Muscle layer of duodenum (tissue), 2 donors: Measurements from ENCODE around the gene PAAF1.

ENCODE experiments used
- H3K27ac ChIP-seq: one replicate; pipeline ENCODE4 v1.7.0; 2013; ENCODE audit warnings: mild to moderate bottlenecking, low read length
- H3K27me3 ChIP-seq: one replicate; pipeline ENCODE4 v1.7.0; 2013; ENCODE audit warnings: low read depth, mild to moderate bottlenecking, control low read depth, low read length
- H3K36me3 ChIP-seq, 2 donors: one replicate each; pipeline ENCODE4 v1.7.0; 2013; ENCODE audit warnings: low read length in 2 of 2, control low read depth in 1 of 2, mild to moderate bottlenecking in 1 of 2; ENCODE audit not compliant: insufficient read depth in 2 of 2, control insufficient read depth in 1 of 2
- H3K4me1 ChIP-seq, 2 donors: one replicate each; pipeline ENCODE4 v1.7.0; 2013; ENCODE audit warnings: low read length in 2 of 2, mild to moderate bottlenecking in 2 of 2, control low read depth in 1 of 2, moderate library complexity in 1 of 2; ENCODE audit not compliant: insufficient read depth in 2 of 2, control insufficient read depth in 1 of 2
- H3K4me3 ChIP-seq, 2 donors: one replicate each; pipeline ENCODE4 v1.7.0; 2013; ENCODE audit warnings: low read length in 2 of 2, low read depth in 1 of 2, mild to moderate bottlenecking in 1 of 2
- H3K9me3 ChIP-seq, 2 donors: one replicate each; pipeline ENCODE4 v1.7.0; 2013; ENCODE audit warnings: low read length in 2 of 2, control low read depth in 1 of 2, mild to moderate bottlenecking in 1 of 2; ENCODE audit not compliant: control insufficient read depth in 1 of 2
- donor health status: healthy.

PAAF1 gene, protein sequence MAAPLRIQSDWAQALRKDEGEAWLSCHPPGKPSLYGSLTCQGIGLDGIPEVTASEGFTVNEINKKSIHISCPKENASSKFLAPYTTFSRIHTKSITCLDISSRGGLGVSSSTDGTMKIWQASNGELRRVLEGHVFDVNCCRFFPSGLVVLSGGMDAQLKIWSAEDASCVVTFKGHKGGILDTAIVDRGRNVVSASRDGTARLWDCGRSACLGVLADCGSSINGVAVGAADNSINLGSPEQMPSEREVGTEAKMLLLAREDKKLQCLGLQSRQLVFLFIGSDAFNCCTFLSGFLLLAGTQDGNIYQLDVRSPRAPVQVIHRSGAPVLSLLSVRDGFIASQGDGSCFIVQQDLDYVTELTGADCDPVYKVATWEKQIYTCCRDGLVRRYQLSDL

DNA sequence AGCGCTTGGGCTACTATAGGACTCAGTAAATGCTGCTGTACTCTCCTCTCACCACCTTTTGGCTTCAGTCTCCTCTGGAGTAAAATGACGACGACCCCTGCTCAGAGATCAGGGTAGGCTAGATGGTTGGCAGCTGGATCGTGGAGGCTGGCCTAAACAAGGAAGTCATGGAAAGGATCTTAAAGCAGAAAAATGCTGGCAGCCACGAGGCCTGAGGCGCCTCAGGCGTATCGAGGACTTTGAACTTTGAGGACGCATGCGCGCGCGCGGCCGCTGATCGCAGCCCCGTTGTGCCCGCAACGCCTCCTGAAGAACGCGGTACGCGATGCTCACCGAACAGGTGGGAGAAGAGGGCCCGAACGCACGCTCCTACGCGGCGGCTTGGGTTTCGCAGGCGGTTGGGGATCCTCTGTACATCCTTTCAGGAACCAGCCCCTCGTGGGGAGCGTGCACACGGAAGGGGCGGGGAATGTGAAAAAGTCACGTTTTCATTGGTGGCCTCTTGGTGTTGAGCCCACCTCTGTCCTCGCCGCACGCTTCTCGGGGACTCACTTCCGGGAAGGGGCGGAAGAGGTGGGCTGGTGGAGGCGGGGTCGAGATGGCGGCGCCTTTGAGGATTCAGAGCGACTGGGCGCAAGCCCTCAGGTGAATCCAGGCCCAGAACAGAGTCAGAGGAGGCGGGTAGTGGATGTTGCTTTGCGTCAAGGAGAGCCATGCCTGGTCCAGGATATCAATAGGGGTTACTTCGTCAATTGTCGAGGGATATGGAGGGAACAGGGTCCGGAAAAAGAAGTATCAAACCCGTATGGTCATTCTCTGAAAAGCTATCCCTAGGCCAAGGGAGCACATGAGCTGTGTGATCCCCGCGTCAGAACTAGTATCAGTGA lies at the start of gene PAAF1, which contains the start of gene COA4:
Gene PAAF1, plus strand, starts transcription at position 576 of the 887 bp plus-strand sequence. Its CDS starts 23 bp downstream, at position 599.
Gene COA4, minus strand, starts transcription at position 423 of the 887 bp plus-strand sequence. CDS start 3,468 bp downstream, outside the sequence.
- Histone ChIP-seq H3K27me3 (no peaks in the 10 kb centered on the region), H3K27ac (peak within 1 kb of the TSS; percentile 98), H3K4me1 (peaks cover 4 to 24% of the 10 kb centered on the region in 2 donors), H3K9me3 (no peaks in the 10 kb centered on the region), H3K4me3 (peak within 1 kb of the TSS; percentile 83 to 93), H3K36me3 (peaks cover 13 to 23% of the 10 kb centered on the region in 2 donors)

DNA sequence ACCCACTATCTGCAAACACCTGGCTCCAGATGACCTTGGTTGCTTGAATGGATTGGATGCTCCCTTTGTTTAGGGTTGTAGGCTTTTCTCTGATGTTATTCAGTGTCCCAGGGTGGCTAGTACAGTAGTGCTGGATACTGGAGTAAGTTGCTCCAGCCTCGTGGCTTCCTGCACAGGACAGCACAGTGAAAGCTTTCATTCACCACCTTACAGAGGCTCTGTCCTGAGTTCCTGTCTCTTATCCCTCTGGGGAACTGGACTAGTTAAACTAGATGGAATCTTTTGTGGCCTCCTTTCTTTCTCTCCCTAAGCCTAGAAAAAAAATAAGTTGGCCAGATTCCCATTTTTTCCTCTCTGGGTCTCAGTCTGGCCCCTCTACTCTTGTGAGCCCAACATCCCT lies 46.5 kb upstream of the PAAF1 start:
- H3K9me3 ChIP-seq = no peaks in the 10 kb centered on the region
- no peak overlapping the region for H3K27ac ChIP-seq
- no peaks in the 10 kb centered on the region for H3K4me1 ChIP-seq
- no peak overlapping the region for H3K4me3 ChIP-seq
- no peaks in the 10 kb centered on the region for H3K27me3 ChIP-seq
- H3K36me3 ChIP-seq = peaks cover 10 to 21% of the 10 kb centered on the region in 2 donors

DNA sequence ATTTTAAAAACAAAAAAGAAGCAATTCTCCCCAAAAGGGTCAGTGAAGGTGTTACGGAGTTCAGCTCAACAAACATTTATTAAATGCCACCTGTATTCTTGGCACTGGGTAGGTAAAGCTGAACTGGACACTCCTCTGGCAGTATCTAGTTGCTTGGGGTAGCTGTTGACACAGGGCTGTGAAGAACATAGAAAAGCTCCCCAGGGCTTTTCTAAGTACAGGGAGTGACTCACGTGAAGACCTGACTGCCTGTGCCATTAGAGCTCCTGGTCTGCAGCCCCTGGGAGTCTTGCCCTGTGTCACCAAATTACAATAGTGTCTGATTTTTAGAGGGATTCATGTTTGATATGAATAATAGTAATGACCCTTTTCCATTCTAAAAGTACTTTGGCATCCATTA lies 43.7 kb upstream of the PAAF1 start:
- Histone ChIP-seq H3K36me3 (peaks cover 4 to 18% of the 10 kb centered on the region in 2 donors), H3K4me3 (no peak overlapping the region), H3K27ac (no peak overlapping the region), H3K27me3 (no peaks in the 10 kb centered on the region), H3K9me3 (no peaks in the 10 kb centered on the region), H3K4me1 (no peaks in the 10 kb centered on the region)

DNA sequence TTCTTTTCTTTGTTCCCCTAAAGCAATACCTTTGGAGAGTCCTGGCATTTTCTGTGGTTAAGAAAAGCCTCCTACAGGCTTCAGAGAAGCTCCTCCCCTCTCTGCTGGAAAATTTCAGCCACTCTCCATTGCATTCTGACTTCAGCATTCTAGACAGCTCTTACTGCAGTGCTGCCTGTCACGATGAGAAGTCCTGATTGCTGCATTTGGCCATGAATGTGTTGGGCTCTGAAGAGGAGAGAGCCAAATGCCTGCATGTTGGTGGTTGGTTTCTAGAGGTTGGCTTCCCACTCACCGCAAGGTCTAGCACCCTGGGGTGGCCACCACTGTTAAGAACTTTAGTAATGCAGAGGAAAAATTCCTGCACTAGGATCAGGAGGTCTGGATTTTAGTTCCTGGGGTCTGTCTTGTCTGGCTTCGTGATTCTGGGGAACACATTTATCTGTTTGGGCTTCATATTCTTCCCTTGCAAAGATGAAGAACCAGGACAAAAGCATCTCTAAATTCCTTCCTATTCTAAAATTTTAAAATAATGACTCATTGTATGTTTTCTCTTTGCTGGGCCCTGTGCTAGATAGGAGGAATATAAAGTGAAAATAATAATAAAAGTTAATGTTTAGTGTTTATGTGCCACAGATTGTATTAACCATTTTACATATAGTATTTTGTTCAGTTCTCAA lies 38.2 kb upstream of the PAAF1 start:
- peaks cover 0 to 3% of the 10 kb centered on the region in 2 donors for H3K4me1 ChIP-seq
- no peak overlapping the region for H3K4me3 ChIP-seq
- H3K27me3 ChIP-seq = no peaks in the 10 kb centered on the region
- H3K27ac ChIP-seq = no peak overlapping the region
- H3K9me3 ChIP-seq = no peaks in the 10 kb centered on the region
- peaks cover 0 to 3% of the 10 kb centered on the region in 2 donors for H3K36me3 ChIP-seq

DNA sequence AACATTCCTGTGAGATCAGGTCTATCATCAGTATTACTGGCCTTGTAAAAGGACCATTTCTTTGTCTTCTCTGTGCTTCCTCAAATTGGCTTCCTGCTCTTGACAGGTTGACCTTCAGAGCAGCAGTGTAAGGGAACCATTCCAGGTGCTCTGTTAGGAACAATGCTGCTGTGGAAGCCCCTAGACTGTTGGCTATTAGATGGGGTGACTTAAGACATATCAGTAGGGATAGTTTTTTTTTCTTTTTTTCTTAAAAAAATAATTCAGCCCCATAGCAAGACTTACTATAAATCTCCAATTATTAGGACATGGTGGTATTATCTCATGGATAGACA lies 37.7 kb upstream of the PAAF1 start:
- H3K36me3 ChIP-seq = peaks cover 0 to 5% of the 10 kb centered on the region in 2 donors
- no peak overlapping the region for H3K4me3 ChIP-seq
- peaks cover 0 to 3% of the 10 kb centered on the region in 2 donors for H3K4me1 ChIP-seq
- no peaks in the 10 kb centered on the region for H3K27me3 ChIP-seq
- no peak overlapping the region for H3K27ac ChIP-seq
- no peaks in the 10 kb centered on the region for H3K9me3 ChIP-seq

DNA sequence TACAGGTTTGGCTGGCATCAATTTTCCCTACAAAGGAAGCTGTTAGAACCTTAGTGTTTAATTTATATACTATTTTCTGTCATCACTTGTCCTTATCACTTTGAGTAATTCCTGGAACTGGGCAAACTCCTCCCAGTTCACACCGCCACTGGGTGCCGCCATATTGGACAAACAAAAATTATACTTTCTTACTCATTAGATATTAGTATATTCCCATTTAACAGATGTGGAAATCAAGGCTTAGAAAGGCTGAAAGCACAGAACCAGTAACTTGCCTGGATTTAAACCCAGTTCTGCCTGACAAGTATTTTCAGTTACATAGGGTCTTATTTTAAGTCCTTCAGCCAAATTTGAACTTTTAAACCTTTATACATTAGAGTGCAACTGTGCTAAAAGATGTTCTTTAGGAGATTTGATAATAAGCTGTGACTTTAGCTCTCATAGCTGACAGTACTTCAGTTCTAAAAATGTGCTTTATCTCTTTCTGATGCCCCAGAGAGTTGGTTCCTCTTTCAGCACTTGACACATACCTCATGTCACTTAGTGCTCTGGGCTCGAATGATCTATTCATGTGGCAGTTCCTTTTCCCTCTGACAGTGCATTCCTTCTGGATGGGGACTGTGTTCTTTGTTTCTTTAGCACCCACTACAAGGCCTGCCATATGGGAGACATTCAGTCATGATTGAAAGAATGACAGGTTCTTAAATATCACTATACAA lies 25.6 kb upstream of the PAAF1 start:
- H3K27me3 ChIP-seq = no peaks in the 10 kb centered on the region
- no peak overlapping the region for H3K4me3 ChIP-seq
- H3K36me3 ChIP-seq = no peaks in the 10 kb centered on the region
- H3K9me3 ChIP-seq = no peaks in the 10 kb centered on the region
- no peak overlapping the region for H3K27ac ChIP-seq
- H3K4me1 ChIP-seq = no peaks in the 10 kb centered on the region

DNA sequence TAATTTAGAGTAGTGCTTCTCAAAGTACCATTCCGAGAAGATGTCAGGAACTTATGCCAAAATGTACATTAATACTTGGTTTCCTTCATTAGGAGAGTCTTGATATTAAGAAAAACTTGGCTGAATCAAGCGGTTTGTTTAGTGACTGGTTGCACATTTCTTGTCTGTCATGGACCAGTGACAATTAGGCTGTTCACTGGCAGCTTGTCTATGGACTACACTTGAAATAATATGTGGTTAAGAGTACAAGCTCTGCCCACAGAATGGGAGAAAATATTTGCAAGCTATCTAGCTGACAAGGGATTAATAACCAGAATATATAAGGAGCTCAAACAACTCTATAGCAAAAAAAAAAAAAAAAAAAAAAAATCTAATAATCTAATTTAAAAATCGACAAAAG lies 24.8 kb upstream of the PAAF1 start:
- no peaks in the 10 kb centered on the region for H3K9me3 ChIP-seq
- no peaks in the 10 kb centered on the region for H3K36me3 ChIP-seq
- H3K4me1 ChIP-seq = no peaks in the 10 kb centered on the region
- no peaks in the 10 kb centered on the region for H3K27me3 ChIP-seq
- no peak overlapping the region for H3K4me3 ChIP-seq
- H3K27ac ChIP-seq = no peak overlapping the region

DNA sequence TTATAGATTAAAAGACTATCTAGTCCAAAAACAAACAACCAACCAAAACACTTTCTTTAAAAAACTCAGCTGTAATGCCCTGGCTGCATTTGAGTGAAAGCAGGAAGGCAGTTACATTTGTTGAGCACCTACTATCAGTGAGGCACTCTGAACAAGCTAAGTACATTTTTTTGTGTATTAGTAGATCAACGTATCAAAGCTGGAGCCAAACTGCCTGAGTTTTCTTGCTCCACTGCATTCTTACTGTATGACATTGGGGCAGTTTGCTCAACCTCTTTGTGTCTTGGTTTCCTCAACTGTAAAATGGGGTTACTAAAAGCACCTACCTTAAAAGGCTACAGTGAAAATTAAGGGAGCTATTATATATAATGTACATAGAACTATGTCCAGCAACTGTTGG lies 22.1 kb upstream of the PAAF1 start:
- Histone ChIP-seq H3K4me1 (no peaks in the 10 kb centered on the region), H3K36me3 (peaks cover 0 to 4% of the 10 kb centered on the region in 2 donors), H3K9me3 (no peaks in the 10 kb centered on the region), H3K27me3 (no peaks in the 10 kb centered on the region), H3K4me3 (no peak overlapping the region), H3K27ac (no peak overlapping the region)

DNA sequence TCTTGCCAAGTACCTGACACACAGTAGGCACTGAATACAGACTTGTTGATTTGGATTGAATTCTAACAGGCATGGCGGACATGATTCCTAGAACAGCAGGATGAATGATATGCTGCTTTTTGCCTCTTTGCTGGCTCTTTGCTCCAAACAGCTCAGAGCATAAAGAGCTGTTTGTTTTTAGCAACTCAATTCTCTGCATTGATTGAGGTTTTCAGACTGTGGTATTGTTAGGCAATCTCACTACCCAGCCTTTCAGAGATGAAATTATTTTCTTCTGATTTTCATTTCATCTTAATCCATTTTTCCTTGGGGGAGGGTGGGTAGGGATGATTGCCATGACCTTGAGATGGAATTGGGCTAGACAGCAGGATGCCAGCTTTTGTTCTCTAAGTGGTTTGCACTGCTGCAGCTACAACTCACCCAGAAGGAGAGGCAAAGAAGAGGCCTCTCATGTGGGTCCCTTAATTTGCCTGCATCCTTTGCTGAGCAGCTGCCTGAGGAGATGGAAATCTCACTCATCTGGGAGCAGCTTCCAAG lies 20.7 kb upstream of the PAAF1 start:
- Histone ChIP-seq H3K4me3 (no peak overlapping the region), H3K27ac (no peak overlapping the region), H3K27me3 (no peaks in the 10 kb centered on the region), H3K36me3 (peaks cover 0 to 6% of the 10 kb centered on the region in 2 donors), H3K4me1 (no peaks in the 10 kb centered on the region), H3K9me3 (no peaks in the 10 kb centered on the region)

DNA sequence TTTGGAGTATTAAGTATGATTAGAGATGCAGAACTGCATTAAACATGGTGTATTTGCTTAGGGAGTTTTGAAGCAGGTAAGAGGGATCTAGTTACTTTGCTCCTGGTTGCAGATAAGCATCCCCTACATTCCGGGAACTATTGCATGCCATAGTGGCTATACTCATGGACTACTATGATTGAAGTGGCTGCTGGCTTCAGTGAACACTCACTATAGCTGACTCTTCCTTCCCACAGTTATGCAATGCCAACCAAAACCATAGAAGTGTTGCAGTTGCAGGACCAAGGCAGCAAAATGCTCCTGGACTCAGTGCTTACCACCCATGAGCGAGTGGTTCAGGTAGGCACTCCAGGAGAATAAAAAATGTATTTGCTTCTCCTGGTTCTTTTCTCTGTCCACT lies 17.1 kb upstream of the PAAF1 start:
- H3K36me3 ChIP-seq = peaks cover 8 to 13% of the 10 kb centered on the region in 2 donors

More for the DNA sequence above, 17.1 kb upstream of the PAAF1 start:
- Histone ChIP-seq H3K27me3 (no peaks in the 10 kb centered on the region), H3K4me1 (no peaks in the 10 kb centered on the region), H3K4me3 (no peak overlapping the region), H3K27ac (no peak overlapping the region), H3K9me3 (no peaks in the 10 kb centered on the region)
